ENCODE measurements around the gene RSAD1.
A peak's percentile ranks its signal among the peaks of the same experiment; 100 is the strongest.

RSAD1 gene

DNA sequence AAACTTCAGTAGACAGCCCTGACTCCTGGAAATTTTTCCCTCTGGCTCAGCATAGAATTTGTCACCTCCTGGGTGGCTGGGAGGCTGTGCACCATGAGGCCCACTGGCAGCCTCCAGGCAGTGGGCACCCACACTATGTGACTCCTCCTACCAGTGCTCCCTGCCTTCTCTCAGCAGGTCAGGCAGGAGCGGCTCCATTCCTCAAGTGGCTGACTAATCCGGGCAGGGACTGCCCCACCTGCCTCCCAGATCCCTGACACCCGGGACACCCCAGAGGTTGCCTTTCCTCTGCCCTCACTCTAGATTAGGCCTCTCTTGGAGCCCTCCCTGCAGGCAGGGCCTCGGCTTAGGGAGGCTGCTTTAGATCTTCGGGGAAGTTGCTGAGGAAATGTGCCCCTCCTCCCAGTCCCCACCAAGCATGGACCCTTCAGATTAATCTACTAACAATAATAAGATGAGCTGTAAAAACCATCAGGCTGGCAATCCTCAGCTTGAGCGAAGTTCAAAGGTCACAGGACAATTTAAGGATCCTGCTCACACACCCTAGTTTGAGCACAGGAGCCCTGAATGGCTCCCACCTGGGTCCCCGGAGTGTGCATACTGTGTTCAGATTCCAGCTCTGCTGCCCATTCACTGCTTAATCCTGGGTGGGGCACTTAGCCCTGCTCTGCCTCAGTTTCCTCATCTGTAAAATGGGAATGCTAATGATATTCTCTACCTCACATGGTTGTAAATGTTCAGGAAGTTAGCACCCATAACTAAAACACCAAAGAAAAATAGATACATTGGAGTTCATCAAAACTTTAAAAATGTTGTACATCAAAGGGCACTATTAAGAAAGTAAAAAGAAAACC is 19.6 kb downstream of the RSAD1 start:
- no peak for DNase-seq

DNA sequence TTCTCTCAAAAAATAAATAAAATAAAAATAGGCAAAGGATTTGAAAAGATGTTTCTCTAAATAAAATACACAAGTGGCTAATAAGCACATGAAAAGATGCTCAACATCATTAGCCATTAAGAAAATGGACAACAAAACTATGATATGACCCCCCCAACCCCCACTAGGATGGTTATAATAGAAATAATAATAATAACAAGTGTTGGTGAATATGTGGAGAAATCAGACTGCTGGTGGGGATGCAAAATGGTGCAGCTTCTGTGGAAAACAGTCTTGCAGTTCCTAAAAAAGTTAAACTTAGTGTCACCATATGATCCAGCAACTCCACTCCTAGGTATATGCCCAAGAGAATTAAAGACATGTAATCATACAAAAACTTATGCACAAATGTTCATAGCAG is 20.6 kb downstream of the RSAD1 start:
- DNase-seq = no peak

DNA sequence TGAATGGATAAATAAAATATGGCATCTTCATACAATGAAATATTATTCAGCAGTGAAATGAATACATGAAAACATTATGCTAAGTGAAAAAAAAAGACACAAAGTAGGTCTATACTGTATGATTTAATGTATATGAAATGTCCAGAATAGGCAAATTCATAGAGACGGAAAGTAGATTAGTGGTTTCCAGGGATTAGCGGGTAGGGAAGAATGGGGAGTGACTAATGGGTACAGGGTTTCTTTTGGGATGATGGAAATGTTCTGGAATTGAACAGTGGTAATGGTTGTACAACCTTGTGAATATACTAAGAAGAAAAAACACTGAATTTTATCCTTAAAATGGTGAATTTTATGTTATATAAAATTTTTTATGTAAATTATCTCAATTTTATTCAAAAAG is 21.1 kb downstream of the RSAD1 start:
- DNase-seq = no peak

DNA sequence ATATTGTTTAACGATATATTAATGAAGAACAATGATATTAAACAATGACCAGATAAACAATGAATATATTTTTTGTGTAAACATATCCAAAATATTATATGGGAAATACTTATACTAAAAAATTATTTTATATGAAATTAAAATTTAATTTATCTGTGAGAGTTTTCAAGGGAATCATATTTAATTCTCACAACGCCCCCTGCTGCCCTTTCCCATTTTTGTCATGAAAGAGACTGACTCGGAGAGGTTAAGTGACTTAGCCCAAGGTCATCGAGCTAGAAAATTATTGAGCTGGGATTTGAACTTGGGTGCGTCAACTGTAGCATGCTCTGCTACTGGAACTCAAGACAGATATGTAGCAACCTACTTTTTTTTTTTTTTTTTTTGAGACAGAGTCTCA is 22.4 kb downstream of the RSAD1 start:
- DNase-seq = no peak

DNA sequence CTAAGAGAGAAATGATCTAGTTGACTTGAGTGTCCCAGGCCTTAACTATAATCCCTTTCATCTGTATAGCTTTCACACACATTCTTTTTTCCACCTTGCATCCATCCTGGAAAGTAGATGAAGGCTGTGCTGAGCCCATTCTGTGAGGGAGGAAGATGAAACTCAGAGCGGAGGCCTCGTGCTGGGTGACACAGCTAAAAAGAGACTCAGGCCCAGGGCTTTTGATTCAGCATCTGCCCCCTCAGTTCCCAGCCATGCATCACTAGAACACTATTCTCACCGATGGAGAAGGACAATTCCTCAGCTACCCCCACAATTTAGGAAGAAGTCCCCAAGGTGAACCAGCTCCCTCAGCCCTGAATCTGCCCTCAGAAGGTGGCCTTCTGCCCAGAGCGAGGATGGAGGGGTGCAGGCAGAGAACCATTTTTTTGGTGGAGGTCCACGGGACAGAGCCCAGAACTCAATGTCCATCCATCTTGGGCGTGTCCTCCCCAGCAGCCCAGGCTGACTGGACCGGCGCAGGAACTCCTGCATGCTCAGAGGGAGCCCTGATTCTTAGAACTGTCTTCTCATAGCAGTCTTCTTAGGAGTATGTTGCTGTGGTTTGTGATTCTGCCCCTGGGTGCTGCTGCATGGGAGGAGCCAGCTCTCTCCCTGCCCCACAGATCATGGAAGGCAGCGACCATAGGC is 23.8 kb downstream of the RSAD1 start:
- no peak for DNase-seq

DNA sequence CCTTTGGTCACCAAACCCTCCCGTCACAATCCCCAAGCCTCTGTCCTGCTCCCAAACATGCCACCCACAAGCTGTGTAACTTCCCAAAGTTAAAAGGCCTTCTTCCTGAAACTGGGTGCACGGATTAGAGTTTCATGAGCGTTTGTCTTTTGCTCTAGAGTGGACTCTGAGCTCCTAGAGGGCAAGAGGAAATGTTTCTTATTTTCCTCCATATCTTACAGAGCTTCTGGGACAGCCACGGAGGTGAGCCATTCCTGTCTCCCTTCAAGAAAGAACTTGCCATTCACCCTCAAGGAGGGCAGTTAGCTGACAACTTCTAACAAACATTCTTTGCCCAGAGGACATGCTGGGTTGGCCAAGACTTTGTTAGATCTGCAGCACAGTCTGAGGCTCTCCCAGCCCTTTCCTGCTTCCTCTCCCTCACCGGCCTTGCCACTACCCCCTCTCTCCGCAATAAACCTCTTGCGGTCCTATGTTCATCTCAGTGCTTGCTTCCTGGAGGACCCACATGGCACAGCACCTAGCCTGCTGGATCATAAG is 27.0 kb downstream of the RSAD1 start:
- DNase-seq = no peak

DNA sequence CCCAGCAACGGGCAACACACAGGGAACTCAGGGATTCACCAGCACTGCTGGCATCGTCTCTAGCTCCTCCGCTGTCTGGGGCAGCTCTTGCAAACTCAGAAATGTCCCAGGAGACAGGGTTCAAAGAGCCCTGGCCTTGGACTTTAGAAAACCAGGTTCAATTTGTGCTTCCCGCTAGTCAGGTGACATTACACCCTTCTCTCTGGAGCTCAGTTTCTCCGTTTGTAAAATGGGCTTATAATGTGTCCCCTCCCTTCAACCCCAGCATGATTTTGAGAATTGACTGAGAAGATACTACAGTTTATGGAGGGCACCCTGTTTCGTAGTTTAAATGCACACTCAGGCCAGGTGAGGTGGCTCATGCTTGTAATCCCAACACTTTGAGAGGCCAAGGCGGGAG is 27.6 kb downstream of the RSAD1 start:
- no peak for DNase-seq

DNA sequence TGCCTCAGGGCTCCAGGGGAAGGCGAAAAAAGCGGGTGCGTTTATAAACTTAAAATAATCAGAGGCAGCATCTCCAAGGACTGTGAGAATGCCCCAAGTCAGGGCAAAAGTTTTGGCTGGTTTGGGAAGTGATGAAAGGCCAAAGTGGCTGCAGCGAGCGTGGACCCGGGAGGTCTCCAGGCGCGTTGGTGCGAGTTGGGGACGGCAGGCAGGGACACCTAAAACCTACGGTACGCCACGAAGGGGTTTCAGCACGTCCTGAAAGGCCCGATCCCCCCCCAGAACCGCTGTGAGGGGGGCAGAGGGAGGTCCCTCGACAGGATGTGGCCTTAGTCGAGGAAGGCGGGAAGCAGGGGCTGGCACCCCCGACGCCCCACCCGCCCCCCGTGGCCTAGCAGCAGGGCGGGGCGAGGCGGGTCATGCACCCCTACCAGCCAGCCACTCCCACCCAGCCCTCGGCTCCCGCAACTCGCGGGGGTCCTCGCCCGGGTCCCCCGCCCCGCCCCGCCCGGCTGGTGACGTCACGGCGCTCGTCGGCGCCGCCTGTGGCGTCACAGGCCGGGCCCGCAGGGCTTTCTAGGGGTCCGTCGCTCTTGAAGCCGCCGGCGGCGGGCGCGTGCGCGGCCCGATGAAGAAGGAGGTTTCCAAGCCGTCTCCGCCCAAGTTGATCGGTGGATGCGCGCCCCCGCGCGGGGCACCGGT is 29.4 kb downstream of the RSAD1 start, which contains the start of gene MYCBPAP:
Gene MYCBPAP (plus strand): TSS at position 569 of the 702 bp plus-strand sequence. CDS start 236 bp downstream, outside the sequence.
- DNase-seq = peak; percentile 87

DNA sequence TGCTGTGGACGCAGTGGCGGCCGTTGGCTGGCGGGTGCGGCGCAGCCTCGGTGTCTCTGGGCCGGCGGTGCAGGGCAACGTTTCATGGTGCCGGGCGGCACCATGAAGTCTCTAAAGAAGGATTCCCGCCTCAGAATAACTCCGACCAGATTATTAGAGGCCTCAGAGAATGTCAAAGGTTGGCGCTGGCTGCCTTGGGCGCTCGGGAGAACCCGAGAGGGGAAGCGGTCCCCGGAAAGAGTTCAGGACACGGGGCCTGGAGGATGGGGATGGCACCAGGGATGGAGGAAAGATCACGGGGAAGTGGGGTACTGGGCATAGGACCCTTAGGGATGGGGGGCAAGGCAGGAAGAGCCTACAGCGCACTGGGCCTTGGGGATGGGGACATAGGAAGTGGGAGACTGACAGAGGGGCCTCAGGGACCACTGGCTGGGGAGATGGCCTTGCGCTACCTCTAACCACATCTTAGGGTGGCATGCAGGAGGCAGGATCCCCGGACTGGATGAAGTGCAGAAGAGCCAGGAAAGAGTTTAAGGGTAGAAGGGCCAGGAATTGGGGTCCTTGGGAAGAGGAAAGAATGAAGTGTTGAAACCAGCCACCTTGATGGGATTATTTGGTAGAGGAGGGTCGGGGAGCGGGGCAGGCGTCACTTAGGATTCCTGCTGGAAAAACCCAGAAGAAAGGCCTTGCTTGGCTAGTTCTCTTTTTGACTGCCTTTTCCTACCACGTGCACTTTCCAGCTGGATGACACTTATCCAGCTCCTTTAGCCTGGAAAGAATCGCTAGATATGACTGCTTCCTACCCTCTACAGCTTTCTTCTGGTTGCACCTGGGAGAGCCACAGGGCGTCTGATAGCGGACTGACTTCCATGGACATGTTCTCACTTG is 30.2 kb downstream of the RSAD1 start:
- no peak for DNase-seq

DNA sequence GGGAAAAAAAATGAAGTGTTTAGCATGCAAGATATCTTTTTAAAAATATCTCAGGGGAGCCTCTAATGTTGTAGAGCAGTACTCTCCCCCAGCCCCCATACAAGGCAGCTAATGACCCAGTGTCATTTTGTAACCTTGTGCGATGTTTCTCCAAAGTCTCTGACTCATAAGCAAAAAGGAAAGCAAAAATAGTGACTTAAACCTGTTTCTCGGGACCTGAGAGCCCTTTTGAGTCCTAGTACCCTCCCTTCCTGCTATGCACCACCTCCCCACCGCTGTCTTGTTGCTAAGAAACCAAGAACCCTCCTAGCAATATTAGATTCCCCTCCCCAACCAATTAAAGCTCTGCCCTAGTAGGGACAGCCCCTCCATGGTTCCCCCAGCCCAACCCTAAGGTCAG is 32.4 kb downstream of the RSAD1 start:
- no peak for DNase-seq

DNA sequence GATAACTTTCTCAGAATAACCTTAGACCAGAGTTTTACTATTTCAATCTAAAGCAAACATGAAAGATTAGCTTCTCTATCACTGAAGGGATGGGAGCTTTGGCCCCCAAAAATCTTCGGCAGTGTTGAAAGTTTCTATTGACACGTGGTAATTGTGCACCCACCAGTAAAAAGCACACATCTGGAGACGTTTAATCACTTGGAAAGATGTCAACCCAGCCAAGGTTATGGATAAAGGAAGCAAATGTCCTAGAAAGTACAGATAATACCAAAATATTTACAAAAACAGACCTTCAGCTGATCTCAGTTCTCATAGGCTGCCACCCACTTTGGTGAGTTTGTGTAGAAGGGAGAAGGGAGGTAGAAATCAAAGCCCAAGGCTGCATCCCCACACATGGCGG is 34.8 kb downstream of the RSAD1 start:
- no peak for DNase-seq

DNA sequence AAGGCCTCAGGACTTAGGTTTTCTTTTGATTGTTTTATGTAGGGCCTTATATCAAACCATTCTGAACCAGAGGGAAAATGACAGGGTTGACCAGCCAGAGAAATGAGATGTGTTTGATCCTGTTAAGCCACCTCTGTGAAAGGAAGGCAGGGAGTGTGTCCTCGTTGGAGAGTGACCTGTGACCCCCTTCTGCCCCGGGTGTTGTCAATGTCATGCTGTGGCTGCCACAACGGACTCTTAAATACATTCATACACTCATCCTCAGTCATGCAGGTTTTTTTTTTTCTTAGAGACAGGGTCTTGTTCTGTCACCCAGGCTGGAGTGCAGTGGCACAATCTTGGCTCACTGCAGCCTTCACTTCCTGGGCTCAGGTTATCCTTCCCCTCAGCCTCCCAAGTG is 35.7 kb downstream of the RSAD1 start:
- no peak for DNase-seq

DNA sequence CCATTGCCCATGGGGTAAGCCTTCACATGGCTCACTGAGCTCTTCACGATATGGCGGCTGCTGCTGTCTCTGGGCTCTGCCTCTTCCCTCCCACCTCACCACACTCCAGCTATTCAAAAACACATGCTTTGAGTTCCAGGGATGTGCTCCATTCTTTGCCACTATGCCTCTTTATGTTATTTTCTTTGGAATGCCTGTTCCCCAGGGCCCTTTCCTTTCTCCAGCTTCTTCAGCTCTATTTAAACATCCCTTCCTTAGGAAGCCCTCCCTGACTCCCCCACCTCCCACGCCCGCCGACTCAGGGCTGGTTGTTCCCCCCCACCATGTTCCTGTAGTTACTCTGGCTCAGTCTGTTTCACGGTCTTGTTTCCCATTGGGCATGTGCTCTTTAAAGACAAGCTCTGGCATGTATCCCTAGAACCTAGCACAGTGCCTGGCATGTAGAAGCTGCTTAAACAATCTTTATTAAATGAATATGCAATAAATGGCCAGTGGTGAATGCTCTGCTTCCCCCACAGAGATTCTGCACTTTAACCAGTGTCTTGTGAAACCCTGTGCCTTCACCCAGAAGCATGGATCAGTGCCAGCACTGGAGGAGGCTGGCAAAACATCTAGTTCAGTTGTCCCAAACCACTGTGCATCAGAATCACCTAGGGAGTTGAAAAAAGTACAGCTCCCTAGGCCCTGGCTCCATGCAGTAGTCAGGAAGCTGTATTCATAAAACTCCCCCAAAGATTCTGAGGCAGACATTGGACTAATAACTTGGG is 36.5 kb downstream of the RSAD1 start:
- no peak for DNase-seq

DNA sequence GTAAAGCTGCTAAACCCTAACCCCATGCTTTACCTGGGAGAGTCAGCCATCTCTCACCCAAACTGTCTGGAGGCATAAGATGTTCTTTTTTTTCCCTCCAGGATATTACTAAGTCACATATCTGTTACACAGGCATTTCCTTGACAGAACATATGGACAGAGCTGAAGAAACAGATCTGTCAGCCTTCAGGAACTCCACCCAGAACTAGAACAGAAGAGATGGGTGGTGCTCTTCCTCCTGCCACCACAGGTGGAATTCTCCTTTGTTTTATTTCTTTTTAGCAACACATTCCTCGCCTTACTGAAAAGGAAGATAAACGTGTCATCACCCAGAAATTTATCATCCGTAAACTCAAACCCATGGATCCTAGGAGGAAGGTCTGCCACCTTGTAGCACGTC is 38.4 kb downstream of the RSAD1 start:
- no peak for DNase-seq

DNA sequence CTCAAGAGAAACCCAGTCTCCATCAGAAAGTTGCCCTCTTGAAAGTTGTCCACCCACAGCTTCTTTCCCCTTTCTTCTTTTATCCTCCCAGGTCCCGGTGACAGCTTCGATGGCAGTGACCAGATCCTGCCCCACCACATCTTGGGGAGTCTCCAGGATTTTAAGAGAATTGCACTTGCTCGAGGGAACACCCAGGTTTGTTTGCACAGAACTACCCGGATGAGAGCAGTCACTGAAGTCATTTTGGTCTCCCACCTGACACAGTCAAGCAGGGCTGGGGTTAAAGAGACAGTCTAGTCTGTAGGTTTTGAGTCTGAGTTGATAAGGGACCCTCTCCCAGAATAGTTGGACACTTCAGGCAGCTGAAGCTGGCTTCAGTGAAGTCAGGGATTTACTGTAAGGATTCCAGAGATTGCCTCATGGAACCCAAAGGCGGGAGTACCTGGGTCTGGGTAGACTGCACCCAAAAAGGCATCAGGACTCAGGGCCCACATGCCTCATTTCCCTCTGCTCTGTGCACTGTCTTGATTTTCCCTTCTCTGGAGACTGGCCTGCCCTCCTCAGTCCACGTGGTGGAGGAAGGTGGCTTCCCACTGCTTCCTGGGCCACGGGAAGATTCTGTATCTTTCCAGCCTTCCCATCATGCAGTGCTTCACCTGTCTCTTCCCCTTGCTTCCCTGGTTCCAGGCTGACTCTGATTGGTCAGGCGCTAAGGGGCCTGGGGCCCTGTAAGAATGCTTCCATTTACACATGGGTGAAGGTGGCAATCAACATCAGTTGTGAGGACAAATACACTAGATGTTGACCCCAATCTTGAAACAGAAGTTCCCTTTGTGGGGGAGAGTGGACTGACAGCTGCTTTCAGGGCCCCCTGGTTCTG is 39.1 kb downstream of the RSAD1 start:
- DNase-seq = no peak

DNA sequence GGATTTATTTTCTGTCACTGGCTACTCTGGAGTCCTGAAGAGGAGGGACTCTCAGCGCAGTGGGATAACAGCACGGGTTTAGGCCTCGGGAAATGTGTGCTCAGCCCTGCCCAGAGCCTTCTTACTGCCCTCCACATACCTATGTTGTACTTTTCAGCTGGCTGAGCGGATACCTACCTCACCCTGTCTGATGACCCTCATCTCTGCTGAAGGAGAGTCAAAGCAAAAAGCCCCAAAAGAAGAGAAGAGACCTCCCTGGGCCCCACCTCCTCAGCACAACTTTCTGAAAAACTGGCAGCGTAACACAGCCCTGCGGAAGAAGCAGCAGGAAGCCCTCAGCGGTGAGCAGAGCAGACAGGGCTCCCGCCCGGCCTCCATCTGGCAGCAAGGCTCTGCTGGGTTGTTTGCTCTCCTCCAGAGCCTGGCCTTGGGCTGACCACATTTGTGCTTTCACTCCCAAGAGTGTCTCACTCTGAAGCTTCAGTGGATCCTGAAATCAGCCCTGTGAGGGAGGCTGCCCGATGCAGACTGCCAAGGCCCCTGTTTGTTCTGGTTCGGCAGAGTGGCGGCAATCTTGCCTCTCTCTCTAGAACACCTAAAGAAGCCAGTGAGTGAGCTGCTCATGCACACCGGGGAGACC is 39.8 kb downstream of the RSAD1 start:
- no peak for DNase-seq

DNA sequence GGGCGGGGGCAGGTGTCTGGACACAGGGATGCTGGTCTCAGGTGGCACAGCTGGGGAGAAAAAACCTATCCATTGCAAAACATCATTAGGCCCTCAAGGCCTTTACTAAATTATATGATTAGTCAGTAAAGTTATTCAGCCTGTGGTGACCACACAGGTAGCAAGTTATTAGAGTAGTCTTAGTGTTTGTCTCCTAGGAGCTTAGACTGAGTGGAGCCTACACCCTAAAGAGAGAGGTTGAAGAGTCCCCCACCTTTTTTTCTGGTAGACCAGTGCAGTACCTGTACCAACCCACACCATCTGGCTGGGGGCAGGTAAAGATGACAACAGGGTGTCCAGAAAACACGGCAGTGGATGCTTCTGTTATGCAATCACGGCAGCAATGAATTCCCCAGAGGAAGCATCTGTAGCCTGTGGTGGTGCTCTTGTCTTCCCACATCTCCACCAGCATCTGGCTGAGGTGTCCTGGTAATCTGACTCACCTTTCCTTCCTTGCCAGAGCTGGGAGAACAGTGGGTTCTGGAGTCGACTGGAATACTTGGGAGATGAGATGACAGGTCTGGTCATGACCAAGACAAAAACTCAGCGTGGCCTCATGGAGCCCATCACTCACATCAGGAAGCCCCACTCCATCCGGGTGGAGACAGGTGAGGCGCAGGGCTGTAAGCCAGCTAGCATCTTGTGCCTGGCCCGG is 40.6 kb downstream of the RSAD1 start:
- DNase-seq = no peak

DNA sequence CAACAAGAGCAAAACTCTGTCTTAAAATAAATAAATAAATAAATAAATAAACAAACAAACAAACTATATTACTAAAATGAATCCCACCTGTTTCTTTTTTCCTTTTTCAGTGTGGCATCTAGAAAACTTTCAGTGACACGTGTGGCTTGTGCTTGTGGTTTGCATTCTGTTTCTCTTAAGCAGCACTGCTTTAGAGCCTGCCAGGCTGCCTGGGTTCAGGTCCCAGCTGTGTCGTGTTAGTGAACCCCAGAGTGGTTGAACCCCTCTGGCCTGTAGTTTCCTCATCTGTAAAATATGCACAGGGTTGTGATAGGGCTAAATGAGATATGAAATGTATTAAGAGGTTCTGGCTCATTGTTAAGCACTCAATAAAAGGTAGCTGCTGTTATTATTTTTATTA is 41.8 kb downstream of the RSAD1 start:
- no peak for DNase-seq

DNA sequence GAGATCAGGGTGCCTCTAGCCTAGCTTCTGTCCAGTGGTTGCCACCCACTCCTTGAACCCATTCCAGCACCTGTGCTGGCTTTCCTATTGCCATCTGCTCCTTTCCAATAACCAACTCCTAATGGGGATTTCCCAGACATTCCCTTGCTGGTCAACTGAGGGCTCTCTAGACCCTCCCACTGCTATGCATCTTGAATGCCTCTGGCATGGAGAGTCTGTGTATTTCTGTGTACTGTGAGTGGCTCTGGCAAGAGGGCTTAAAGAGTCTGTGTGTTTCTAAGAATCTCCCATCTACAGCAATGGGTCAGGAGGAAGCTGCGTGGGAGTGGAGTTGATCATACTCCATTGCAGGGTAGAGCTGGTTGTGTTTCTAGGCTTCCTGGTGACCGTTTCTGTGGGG is 42.9 kb downstream of the RSAD1 start:
- DNase-seq = no peak

Data from activated CD8-positive, alpha-beta memory T cell treated with anti-CD3 and anti-CD28 coated beads for 24 hours (primary cell).